ENCODE data around the gene IP6K3. TPM values are rescaled to one million over a fixed set of nuclear protein-coding genes. Genes with fewer than 3 reads are reported as not detected.

IP6K3 gene
- total RNA-seq, 1 donor = under 0.01 TPM

DNA sequence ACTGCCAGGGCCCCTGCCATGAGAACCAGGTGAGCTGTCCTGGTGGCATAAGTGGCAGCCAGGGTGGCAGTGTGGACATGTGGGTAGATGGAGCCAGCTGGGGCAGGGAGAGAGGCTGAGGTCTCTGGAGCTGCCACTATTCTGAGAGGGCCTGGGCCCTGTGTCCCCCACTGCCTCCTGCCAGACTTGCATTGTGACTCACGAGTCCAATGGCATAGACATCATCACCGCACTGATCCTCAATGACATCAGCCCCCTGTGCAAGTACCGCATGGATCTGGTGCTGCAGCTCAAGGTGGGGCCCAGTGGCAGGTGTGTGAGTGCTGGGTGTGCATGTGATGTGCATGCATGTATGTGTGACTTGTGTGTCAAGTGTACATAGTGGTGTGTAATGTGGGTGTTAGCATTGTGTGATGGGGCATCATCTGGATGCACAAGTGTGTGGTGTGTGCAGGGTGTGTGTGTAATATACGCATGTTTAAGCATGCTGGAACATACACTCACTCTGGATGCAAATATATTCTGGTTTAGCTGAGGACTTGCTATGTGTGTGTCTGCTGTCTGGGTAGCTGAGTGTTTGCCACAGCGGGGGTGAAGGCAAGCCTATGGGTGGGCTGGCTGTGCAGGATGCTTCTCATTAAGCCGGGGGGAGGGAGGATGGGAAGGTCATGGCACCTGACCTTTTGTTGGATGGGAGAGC is 60.3 kb downstream of the IP6K3 start:
- no peaks in the 10 kb centered on the region for H3K9me3 ChIP-seq (ENCODE audit: low read depth, low read length)
- no peaks in the 10 kb centered on the region for H4K20me1 ChIP-seq (ENCODE audit: insufficient read depth, low read length)
- H3K27me3 ChIP-seq (ENCODE audit: insufficient read depth, low read length) = no peaks in the 10 kb centered on the region
- no peak overlapping the region for H3K4me2 ChIP-seq (ENCODE audit: insufficient read depth, low read length)
- H3K27ac ChIP-seq (ENCODE audit: low read depth, low read length) = no peak overlapping the region
- no peak overlapping the region for H3K4me3 ChIP-seq (ENCODE audit: insufficient read depth, low read length)
- TF ChIP-seq, protein P1, sequence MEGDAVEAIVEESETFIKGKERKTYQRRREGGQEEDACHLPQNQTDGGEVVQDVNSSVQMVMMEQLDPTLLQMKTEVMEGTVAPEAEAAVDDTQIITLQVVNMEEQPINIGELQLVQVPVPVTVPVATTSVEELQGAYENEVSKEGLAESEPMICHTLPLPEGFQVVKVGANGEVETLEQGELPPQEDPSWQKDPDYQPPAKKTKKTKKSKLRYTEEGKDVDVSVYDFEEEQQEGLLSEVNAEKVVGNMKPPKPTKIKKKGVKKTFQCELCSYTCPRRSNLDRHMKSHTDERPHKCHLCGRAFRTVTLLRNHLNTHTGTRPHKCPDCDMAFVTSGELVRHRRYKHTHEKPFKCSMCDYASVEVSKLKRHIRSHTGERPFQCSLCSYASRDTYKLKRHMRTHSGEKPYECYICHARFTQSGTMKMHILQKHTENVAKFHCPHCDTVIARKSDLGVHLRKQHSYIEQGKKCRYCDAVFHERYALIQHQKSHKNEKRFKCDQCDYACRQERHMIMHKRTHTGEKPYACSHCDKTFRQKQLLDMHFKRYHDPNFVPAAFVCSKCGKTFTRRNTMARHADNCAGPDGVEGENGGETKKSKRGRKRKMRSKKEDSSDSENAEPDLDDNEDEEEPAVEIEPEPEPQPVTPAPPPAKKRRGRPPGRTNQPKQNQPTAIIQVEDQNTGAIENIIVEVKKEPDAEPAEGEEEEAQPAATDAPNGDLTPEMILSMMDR (IDR thresholded peaks at IDR 0.05; ENCODE audit: extremely low read depth, low read depth, low read length) = no peak
- no peaks in the 10 kb centered on the region for H3K79me2 ChIP-seq (ENCODE audit: insufficient read depth, low read length)
- no peaks in the 10 kb centered on the region for H3K4me1 ChIP-seq (ENCODE audit: insufficient read depth, low read length)
- peaks cover 41% of the 10 kb centered on the region for H3K36me3 ChIP-seq (ENCODE audit: insufficient read depth, low read length)
- peak; percentile 83 for DNase-seq (ENCODE audit: insufficient read length, low spot score, missing footprints)
- H2AFZ ChIP-seq (ENCODE audit: low read length) = no peak overlapping the region

DNA sequence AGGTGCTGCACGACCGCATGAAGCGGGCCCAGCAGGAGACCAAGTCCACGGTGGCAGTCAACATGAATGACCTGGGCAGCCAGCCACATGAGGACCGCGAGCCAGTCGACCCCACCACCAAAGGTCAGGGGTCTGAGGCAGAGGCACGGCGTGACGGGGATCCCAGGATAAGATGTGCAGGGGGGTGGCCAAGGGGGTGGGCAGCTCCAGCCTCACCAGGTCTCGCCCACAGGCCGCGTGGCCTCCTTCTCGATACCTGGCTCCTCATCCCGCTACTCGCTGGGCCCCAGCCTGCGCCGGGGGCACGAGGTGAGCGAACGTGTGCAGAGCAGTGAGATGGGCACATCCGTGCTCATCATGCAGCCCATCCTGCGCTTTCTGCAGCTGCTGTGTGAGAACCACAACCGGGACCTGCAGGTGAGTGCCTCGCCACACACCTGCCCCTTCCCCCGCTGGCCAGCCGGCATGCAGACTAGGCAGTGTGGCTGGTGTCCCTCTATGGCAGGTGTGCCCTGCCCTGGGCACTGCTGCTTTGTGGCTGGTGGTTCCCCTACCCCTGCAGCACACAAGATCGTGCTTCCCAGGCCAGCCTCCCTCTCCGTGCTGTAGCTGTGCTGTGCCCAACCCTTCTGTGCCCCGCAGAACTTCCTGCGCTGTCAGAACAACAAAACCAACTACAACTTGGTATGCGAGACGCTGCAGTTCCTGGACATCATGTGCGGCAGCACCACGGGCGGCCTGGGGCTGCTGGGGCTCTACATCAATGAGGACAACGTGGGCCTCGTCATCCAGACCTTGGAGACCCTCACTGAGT is 61.1 kb downstream of the IP6K3 start:
- H4K20me1 ChIP-seq (ENCODE audit: insufficient read depth, low read length) = no peaks in the 10 kb centered on the region
- no peaks in the 10 kb centered on the region for H3K79me2 ChIP-seq (ENCODE audit: insufficient read depth, low read length)
- H3K4me2 ChIP-seq (ENCODE audit: insufficient read depth, low read length) = no peak overlapping the region
- no peak overlapping the region for H3K27ac ChIP-seq (ENCODE audit: low read depth, low read length)
- no peaks in the 10 kb centered on the region for H3K27me3 ChIP-seq (ENCODE audit: insufficient read depth, low read length)
- H2AFZ ChIP-seq (ENCODE audit: low read length) = no peak overlapping the region
- H3K4me3 ChIP-seq (ENCODE audit: insufficient read depth, low read length) = no peak overlapping the region
- TF ChIP-seq, protein P1 (IDR thresholded peaks at IDR 0.05; ENCODE audit: extremely low read depth, low read depth, low read length) = no peak
- no peaks in the 10 kb centered on the region for H3K4me1 ChIP-seq (ENCODE audit: insufficient read depth, low read length)
- no peaks in the 10 kb centered on the region for H3K9me3 ChIP-seq (ENCODE audit: low read depth, low read length)
- DNase-seq (ENCODE audit: insufficient read length, low spot score, missing footprints) = peak; percentile 58
- H3K36me3 ChIP-seq (ENCODE audit: insufficient read depth, low read length) = peaks cover 34% of the 10 kb centered on the region

DNA sequence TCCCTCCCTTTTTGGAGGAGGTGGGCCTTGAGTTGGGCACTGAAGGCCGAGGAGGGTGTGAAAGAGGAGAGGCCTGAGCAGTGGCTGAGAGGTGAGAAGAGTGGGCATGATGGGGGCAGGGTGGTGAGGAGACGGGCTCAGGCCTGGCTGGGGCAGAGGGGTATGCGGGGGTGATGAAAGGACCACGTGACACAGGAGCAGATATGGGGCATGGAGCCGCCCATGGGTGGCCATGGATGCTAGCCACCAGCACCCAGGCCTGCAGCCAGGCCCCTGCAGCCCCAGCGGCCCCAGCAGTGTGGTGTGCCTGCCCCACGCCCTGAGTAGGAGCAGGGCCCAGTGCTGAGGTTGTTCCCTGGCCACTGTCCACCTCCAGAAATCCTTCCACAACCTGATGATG is 61.7 kb downstream of the IP6K3 start:
- peak; percentile 79 for DNase-seq (ENCODE audit: insufficient read length, low spot score, missing footprints)
- Histone ChIP-seq H2AFZ (ENCODE audit: low read length) (no peak overlapping the region), H3K9me3 (ENCODE audit: low read depth, low read length) (no peaks in the 10 kb centered on the region), H3K36me3 (ENCODE audit: insufficient read depth, low read length) (peaks cover 29% of the 10 kb centered on the region), H3K4me2 (ENCODE audit: insufficient read depth, low read length) (no peak overlapping the region), H4K20me1 (ENCODE audit: insufficient read depth, low read length) (no peaks in the 10 kb centered on the region), H3K27ac (ENCODE audit: low read depth, low read length) (no peak overlapping the region), H3K27me3 (ENCODE audit: insufficient read depth, low read length) (no peaks in the 10 kb centered on the region), H3K79me2 (ENCODE audit: insufficient read depth, low read length) (no peaks in the 10 kb centered on the region), H3K4me3 (ENCODE audit: insufficient read depth, low read length) (no peak overlapping the region), H3K4me1 (ENCODE audit: insufficient read depth, low read length) (no peaks in the 10 kb centered on the region)
- TF ChIP-seq, protein P1 (IDR thresholded peaks at IDR 0.05; ENCODE audit: extremely low read depth, low read depth, low read length) = no peak

DNA sequence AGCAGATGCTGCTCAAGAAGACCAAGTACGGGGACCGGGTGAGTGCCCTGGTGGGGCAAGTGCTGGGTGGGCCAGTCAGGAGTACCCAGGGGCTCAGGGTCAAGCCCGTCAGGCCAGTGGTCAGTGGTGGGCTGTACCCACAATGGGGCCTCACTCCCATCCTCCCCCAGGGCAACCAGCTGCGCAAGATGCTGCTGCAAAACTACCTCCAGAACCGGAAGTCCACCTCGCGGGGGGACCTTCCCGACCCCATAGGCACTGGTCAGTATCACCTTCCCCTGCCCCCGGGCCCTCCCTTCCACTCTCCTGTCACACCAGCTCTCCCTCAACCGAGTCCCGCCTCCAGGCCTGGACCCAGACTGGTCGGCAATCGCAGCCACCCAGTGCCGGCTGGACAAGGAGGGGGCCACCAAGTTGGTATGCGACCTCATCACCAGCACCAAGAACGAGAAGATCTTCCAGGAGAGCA is 62.2 kb downstream of the IP6K3 start:
- no peaks in the 10 kb centered on the region for H3K27me3 ChIP-seq (ENCODE audit: insufficient read depth, low read length)
- TF ChIP-seq, protein P1 (IDR thresholded peaks at IDR 0.05; ENCODE audit: extremely low read depth, low read depth, low read length) = no peak
- DNase-seq (ENCODE audit: insufficient read length, low spot score, missing footprints) = peak; percentile 54
- no peaks in the 10 kb centered on the region for H3K9me3 ChIP-seq (ENCODE audit: low read depth, low read length)
- H3K4me1 ChIP-seq (ENCODE audit: insufficient read depth, low read length) = no peaks in the 10 kb centered on the region
- H3K4me2 ChIP-seq (ENCODE audit: insufficient read depth, low read length) = no peak overlapping the region
- H3K36me3 ChIP-seq (ENCODE audit: insufficient read depth, low read length) = peaks cover 33% of the 10 kb centered on the region
- H3K27ac ChIP-seq (ENCODE audit: low read depth, low read length) = no peak overlapping the region
- H2AFZ ChIP-seq (ENCODE audit: low read length) = no peak overlapping the region
- H4K20me1 ChIP-seq (ENCODE audit: insufficient read depth, low read length) = no peaks in the 10 kb centered on the region
- no peaks in the 10 kb centered on the region for H3K79me2 ChIP-seq (ENCODE audit: insufficient read depth, low read length)
- no peak overlapping the region for H3K4me3 ChIP-seq (ENCODE audit: insufficient read depth, low read length)

Measured in osteoblast (primary cell).